SK-N-SH (cell line): ENCODE measurements around the gene FAM200C. TPM values are rescaled to one million over a fixed set of nuclear protein-coding genes. Genes with fewer than 3 reads are reported as not detected.

ENCODE experiments used
- CTCF ChIA-PET: fragments of 300-600, 350-600 bp; formaldehyde crosslinking; extraction: SDS; loops from one replicate; lab custom pipeline; 2021; lab: Yijun Ruan, JAX
- POLR2A ChIA-PET: fragments of 350-600 bp; sonication (Branson Sonifier 250); formaldehyde crosslinking; extraction: SDS; loops from one replicate; lab custom pipeline; 2020; ENCODE audit warnings: antibody characterized with exemption, inconsistent platforms; lab: Yijun Ruan, JAX
- DNase-seq: peaks from one replicate; pipeline ENCODE4 v3.0.0; 2012
- H2AFZ ChIP-seq: fragments of 200-600 bp; sonication (generic); 2 replicates; pipeline ENCODE4 v1.8.1; 2016; ENCODE audit warnings: antibody characterized with exemption, mild to moderate bottlenecking, low read depth
- H3F3A ChIP-seq: fragments of 200-600 bp; sonication (generic); replicated peaks from 2 replicates; pipeline ENCODE3; 2016; ENCODE audit warnings: antibody characterized with exemption, mild to moderate bottlenecking; ENCODE audit not compliant: insufficient read depth
- H3K27ac ChIP-seq, 2 experiments: fragments of 200-500 bp in 1 of 2; fragments of 200-600 bp in 1 of 2; sonication (Bioruptor generic) in 1 of 2; sonication (generic), shearing (Covaris generic) in 1 of 2; 2 replicates each; pipeline versions ENCODE4 v1.5.1 to v1.6.1; 2014 to 2016; ENCODE audit warnings: low read depth in 2 of 2, inconsistent platforms in 1 of 2, low read length in 1 of 2, mild to moderate bottlenecking in 1 of 2, mixed read lengths in 1 of 2
- H3K27me3 ChIP-seq: fragments of 200-600 bp; sonication (generic), shearing (Covaris generic); 2 replicates; pipeline ENCODE4 v1.6.1; 2016; ENCODE audit warnings: mixed run types; ENCODE audit not compliant: insufficient read depth
- H3K36me3 ChIP-seq, 2 experiments: fragments of 200-500 bp in 1 of 2; fragments of 200-600 bp in 1 of 2; sonication (Bioruptor generic) in 1 of 2; sonication (generic) in 1 of 2; replicated peaks in 1 of 2; 2 replicates each; pipeline versions ENCODE3 to v1.5.1; 2014 to 2016; ENCODE audit warnings: low read length in 1 of 2, mild to moderate bottlenecking in 1 of 2; ENCODE audit not compliant: insufficient read depth in 2 of 2, control insufficient read depth in 1 of 2
- H3K4me1 ChIP-seq, 2 experiments: fragments of 200-500 bp in 1 of 2; fragments of 200-600 bp in 1 of 2; sonication (Bioruptor generic) in 1 of 2; sonication (generic), shearing (Covaris generic) in 1 of 2; 2 replicates each; pipeline versions ENCODE4 v1.5.1 to v1.6.1; 2014 to 2016; ENCODE audit warnings: low read depth in 1 of 2, low read length in 1 of 2, mixed run types in 1 of 2; ENCODE audit not compliant: insufficient read depth in 2 of 2, control insufficient read depth in 1 of 2
- H3K4me2 ChIP-seq: fragments of 200-600 bp; sonication (generic), shearing (Covaris generic); 2 replicates; pipeline ENCODE4 v1.6.1; 2017; ENCODE audit warnings: mixed run types
- H3K4me3 ChIP-seq, 2 experiments: fragments of 200-500 bp in 1 of 2; fragments of 200-600 bp in 1 of 2; sonication (Bioruptor generic) in 1 of 2; sonication (generic), shearing (Covaris generic) in 1 of 2; 2 replicates each; pipeline versions ENCODE4 v1.5.1 to v1.8.1; 2014 to 2016; ENCODE audit warnings: low read depth in 2 of 2, inconsistent platforms in 1 of 2, low read length in 1 of 2, mild to moderate bottlenecking in 1 of 2, mixed read lengths in 1 of 2, moderate library complexity in 1 of 2
- H3K79me2 ChIP-seq: fragments of 200-600 bp; sonication (generic); 2 replicates; pipeline ENCODE4 v1.8.1; 2017; ENCODE audit warnings: mild to moderate bottlenecking; ENCODE audit not compliant: insufficient read depth
- H3K9ac ChIP-seq: fragments of 200-600 bp; sonication (generic); 2 replicates; pipeline ENCODE4 v1.6.1; 2017; ENCODE audit warnings: mixed run types
- H3K9me2 ChIP-seq: fragments of 200-600 bp; sonication (generic); 2 replicates; pipeline ENCODE4 v1.6.1; 2017; ENCODE audit warnings: mixed run types
- H3K9me3 ChIP-seq: fragments of 200-600 bp; sonication (generic); 2 replicates; pipeline ENCODE4 v1.6.1; 2017; ENCODE audit warnings: mixed run types, mild to moderate bottlenecking, moderate library complexity
- H4K20me1 ChIP-seq: fragments of 200-600 bp; sonication (generic); 2 replicates; pipeline ENCODE4 v1.6.1; 2017; ENCODE audit warnings: mild to moderate bottlenecking, mixed run types; ENCODE audit not compliant: insufficient read depth
- CHD2 ChIP-seq: fragments of 150-350 bp; IDR thresholded peaks from 2 replicates; pipeline ENCODE4 v1.6.1; 2018; ENCODE audit warnings: low read length; ENCODE audit not compliant: partially characterized antibody
- CTCF ChIP-seq: fragments of 200-600 bp; sonication (generic); IDR thresholded peaks from 2 replicates; pipeline ENCODE4 v1.6.1; 2017; ENCODE audit warnings: antibody characterized with exemption, mild to moderate bottlenecking, moderate library complexity
- FOSL2 ChIP-seq: IDR thresholded peaks from 2 replicates; pipeline ENCODE4 v1.4.0; 2012; ENCODE audit warnings: low read depth, mild to moderate bottlenecking, moderate library complexity, borderline replicate concordance
- FOXM1 ChIP-seq: IDR thresholded peaks from 2 replicates; pipeline ENCODE4 v1.4.0; 2012; ENCODE audit warnings: low read depth, mild to moderate bottlenecking
- GABPA ChIP-seq: IDR thresholded peaks from 2 replicates; pipeline ENCODE4 v1.4.0; 2012; ENCODE audit warnings: low read depth, mild to moderate bottlenecking
- GATA2 ChIP-seq: sonication (generic); formaldehyde crosslinking; IDR thresholded peaks from 2 replicates; pipeline ENCODE4 v1.5.0; 2020; ENCODE audit warnings: mild to moderate bottlenecking, missing genetic modification reagents
- JUND ChIP-seq: IDR thresholded peaks from 2 replicates; pipeline ENCODE4 v1.4.0; 2012
- MXI1 ChIP-seq: IDR thresholded peaks from 2 replicates; pipeline ENCODE4 v1.6.1; 2012; ENCODE audit warnings: mild to moderate bottlenecking, low read depth, low read length, improper control_type of control experiment
- NFIC ChIP-seq: IDR thresholded peaks from 2 replicates; pipeline ENCODE4 v1.4.0; 2012; ENCODE audit warnings: borderline replicate concordance
- NRF1 ChIP-seq: IDR thresholded peaks from 2 replicates; pipeline ENCODE4 v1.6.1; 2012; ENCODE audit warnings: low read depth, mild to moderate bottlenecking, low read length
- PBX3 ChIP-seq: IDR thresholded peaks from 2 replicates; pipeline ENCODE4; 2012
- RCOR1 ChIP-seq: fragments of 150-350 bp; IDR thresholded peaks from 2 replicates; pipeline ENCODE4 v1.6.1; 2017; ENCODE audit warnings: antibody characterized with exemption, low read length
- RXRA ChIP-seq: IDR thresholded peaks from 2 replicates; pipeline ENCODE4 v1.4.0; 2012; ENCODE audit warnings: low read depth, mild to moderate bottlenecking, borderline replicate concordance
- TAF1 ChIP-seq: IDR thresholded peaks from 2 replicates; pipeline ENCODE4 v1.6.1; 2012; ENCODE audit warnings: low read depth, mild to moderate bottlenecking, low read length, moderate library complexity, borderline replicate concordance
- TCF12 ChIP-seq: IDR thresholded peaks from 2 replicates; pipeline ENCODE4 v1.4.0; 2012
- TEAD4 ChIP-seq: IDR thresholded peaks from 2 replicates; pipeline ENCODE4 v1.4.0; 2012; ENCODE audit warnings: mild to moderate bottlenecking, borderline replicate concordance; ENCODE audit not compliant: insufficient read depth
- USF1 ChIP-seq: IDR thresholded peaks from 2 replicates; pipeline ENCODE4 v1.4.0; 2012; ENCODE audit warnings: low read depth, borderline replicate concordance
- USF2 ChIP-seq: fragments of 150-350 bp; IDR thresholded peaks from 2 replicates; pipeline ENCODE4 v1.6.1; 2017; ENCODE audit warnings: antibody characterized with exemption, low read length, low read depth, borderline replicate concordance
- YY1 ChIP-seq: IDR thresholded peaks from 2 replicates; pipeline ENCODE4 v1.4.0; 2012; ENCODE audit warnings: low read depth, mild to moderate bottlenecking
- ZBTB33 ChIP-seq: IDR thresholded peaks from 2 replicates; pipeline ENCODE4 v1.4.0; 2012; ENCODE audit warnings: low read depth, borderline replicate concordance
- WGBS: methylation state at CpG from one replicate; pipeline ENCODE4 v1.1.6; 2017; ENCODE audit warnings: low lambda C conversion rate; 5-methylcytosine and 5-hydroxymethylcytosine counted together
- polyA plus RNA-seq, 3 experiments: library from polyadenylated mRNA; depleted of rRNA; stranded (reverse); fragments of >200 nt; gene quantifications; 2 replicates each; pipeline ENCODE4 v1.2.3, GENCODE V29; 2012

FAM200C gene
- polyA plus RNA-seq, 1 of the 3 experiments (the other 2 are of a cell fraction): 1.5 TPM

GRCh38 chr5:160357394-160357793, 42.5 kb downstream of the FAM200C start (continued):
- no peak for TF ChIP-seq ZBTB33

- no peak overlapping the region for H3K4me3 ChIP-seq
- no peaks in the 10 kb centered on the region for H3F3A ChIP-seq
- no peak overlapping the region for H3K27ac ChIP-seq
- TF ChIP-seq TCF12 (no peak), FOXM1 (no peak), MXI1 (no peak), FOSL2 (no peak), YY1 (no peak), TEAD4 (no peak), JUND (no peak), CHD2 (no peak), NRF1 (no peak), USF1 (no peak), NFIC (no peak), GABPA (no peak), RCOR1 (no peak), TAF1 (no peak), USF2 (no peak), PBX3 (no peak), GATA2 (no peak), RXRA (no peak), CTCF (no peak)
- H3K36me3 ChIP-seq: no peaks in the 10 kb centered on the region
- DNase-seq: no peak
- H2AFZ ChIP-seq: no peak overlapping the region
- 81% methylated on average over 7 of the region's 7 CpGs for WGBS
- CTCF ChIA-PET: interaction anchor here (0.6 to 2.3 kb wide), 4 partner anchors 11 to 334 kb away, joined by 3 to 10 read pairs (median 6); no protein-coding TSS in a partner anchor
- H3K9ac ChIP-seq: no peak overlapping the region
- no peaks in the 10 kb centered on the region for H3K79me2 ChIP-seq
- H4K20me1 ChIP-seq: no peaks in the 10 kb centered on the region
- H3K4me1 ChIP-seq: peaks cover 0 to 5% of the 10 kb centered on the region in 2 experiments; a peak in 1 of 4 replicates
- POLR2A ChIA-PET: no interaction called here
- no peak overlapping the region for H3K4me2 ChIP-seq
- no peaks in the 10 kb centered on the region for H3K27me3 ChIP-seq
- H3K9me2 ChIP-seq: no peaks in the 10 kb centered on the region
- no peaks in the 10 kb centered on the region for H3K9me3 ChIP-seq
Observed at GRCh38 chr5:160356550-160357347, 43.1 kb downstream of the FAM200C start.
